Measurements from ENCODE around the gene FTH1.

GRCh38 chr11:61968758-61969390 lies 1.4 kb upstream of the FTH1 start:
- TF ChIP-seq CTCF (conservative IDR thresholded peaks at IDR 0.05; ENCODE audit: low read depth, low read length), result no peak
- TF ChIP-seq EZH2 (IDR thresholded peaks at IDR 0.05; ENCODE audit: borderline replicate concordance, low read depth, low read length, poor library complexity, severe bottlenecking), result no peak
